ENCODE data around the gene CTNNA3. TPM values are rescaled to one million over a fixed set of nuclear protein-coding genes. Genes with fewer than 3 reads are reported as not detected.

The CTNNA3 gene
- polyA plus RNA-seq, 6 donors from 2014 or later: 0.38 to 1.2 TPM; not detected in 4

DNA sequence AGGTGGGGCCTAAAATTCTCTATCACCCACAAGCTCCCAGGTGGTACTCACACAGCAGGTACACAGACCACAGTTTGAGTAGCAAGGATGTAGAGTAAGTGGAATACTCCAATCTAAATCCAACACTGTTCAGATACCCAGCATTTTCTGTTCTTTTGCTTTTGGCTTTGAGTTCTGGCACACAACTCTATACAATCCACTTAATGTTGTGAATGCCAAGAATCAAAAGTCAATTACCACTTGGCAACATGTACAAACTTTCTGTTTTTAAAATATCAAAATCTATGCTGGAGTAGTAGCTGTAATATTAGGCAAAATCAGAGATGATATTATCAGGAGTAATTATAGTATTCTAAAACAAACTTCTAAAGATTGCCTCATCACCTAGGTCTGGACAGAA is 903.6 kb downstream of the CTNNA3 start:
- H3K36me3 Mint-ChIP-seq: no peaks in the 10 kb centered on the region
- H3K4me1 Mint-ChIP-seq: no peaks in the 10 kb centered on the region
- ATAC-seq (ENCODE audit: low read depth in 2 of 2) (no peak), DNase-seq (no peak)
- no peaks in the 10 kb centered on the region for H3K27me3 Mint-ChIP-seq
- no peak overlapping the region for H3K4me3 Mint-ChIP-seq
- peaks cover 0 to 6% (median 0%) of the 10 kb centered on the region in 7 donors for H3K9me3 Mint-ChIP-seq
- H3K27ac Mint-ChIP-seq: no peak overlapping the region

DNA sequence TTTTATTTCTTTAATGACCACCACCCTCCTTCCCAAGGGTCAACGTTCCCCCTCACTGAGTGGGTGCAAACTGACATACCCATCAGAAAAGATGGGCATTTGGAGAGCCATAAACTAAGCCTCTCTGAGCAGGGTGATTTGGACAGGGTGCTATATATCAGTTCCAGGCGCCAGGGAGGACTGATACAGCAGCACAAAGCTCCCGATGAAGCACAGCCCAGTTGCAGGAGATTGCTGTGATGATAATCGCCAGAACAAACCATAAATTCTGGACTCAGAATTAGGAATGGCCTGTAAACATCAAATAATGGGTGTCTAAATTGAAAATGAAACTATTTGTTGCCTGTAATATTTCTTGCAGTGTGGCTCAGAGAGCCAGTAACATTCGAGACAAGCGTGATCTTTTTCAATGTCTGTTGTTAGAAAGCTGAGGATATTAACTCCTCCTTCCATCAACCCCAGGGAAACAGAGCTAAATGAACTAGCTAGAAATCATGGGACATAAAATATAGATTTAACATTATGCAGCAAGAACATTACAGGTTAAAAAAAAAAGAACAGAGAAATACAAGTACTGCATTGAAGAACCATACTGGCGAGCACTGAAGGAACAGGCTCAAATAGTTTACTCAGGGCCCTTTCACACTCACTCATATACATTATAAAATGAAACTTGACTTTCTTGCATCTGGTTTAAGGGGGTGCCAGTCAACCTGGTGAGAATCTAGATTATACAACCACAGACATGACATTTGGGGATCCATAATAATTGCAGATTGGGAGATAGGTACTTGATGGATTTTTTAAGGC is 907.6 kb downstream of the CTNNA3 start:
- no peak overlapping the region for H3K4me3 Mint-ChIP-seq
- no peaks in the 10 kb centered on the region for H3K27me3 Mint-ChIP-seq
- no peaks in the 10 kb centered on the region for H3K36me3 Mint-ChIP-seq
- no peak overlapping the region for H3K27ac Mint-ChIP-seq
- H3K4me1 Mint-ChIP-seq: no peaks in the 10 kb centered on the region
- ATAC-seq (ENCODE audit: low read depth in 2 of 2) (no peak), DNase-seq (no peak)
- H3K9me3 Mint-ChIP-seq: peaks cover 0 to 6% (median 0%) of the 10 kb centered on the region in 7 donors

DNA sequence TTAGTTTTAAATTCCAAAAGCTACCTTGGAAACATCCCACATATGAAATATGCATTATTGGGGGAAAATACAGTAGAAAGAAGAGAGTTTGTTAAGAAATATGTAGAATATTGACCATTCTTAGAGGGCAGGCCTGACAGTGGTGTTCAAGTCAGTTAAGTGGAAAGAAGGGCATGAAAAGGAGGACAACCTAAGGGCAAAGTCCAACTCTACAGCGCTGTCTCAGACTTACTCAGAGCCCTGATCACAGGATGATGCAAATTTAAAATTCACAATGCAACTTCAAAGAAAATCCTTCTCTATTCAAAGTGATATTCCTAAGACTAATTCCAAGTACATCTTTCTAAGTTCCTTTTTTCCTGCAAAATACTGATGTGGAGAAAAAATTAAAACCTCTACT is 909.3 kb downstream of the CTNNA3 start:
- Mint-ChIP-seq H3K4me3 (no peak overlapping the region), H3K9me3 (peaks cover 0 to 6% (median 0%) of the 10 kb centered on the region in 7 donors), H3K4me1 (no peaks in the 10 kb centered on the region), H3K27ac (no peak overlapping the region), H3K27me3 (no peaks in the 10 kb centered on the region), H3K36me3 (no peaks in the 10 kb centered on the region)
- ATAC-seq (ENCODE audit: low read depth in 2 of 2): no peak
- DNase-seq: no peak

DNA sequence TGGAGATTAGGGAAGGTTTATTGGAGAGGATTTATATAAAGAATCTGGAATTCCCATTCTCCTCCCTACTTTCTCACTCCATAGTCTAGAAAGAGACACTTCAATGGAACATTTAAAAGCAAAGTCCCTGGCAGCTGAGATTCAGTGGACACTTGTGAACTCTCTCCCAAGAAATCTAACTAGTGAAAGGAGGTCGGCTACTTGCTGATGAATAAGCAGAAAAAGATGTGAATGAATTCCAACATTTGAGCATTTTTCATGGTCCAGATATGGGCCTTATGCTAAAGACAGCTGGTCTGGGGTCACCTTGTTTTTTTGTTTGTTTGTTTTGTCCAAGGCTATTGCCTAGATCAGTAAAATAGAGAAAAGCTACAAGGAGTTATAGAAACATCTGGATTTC is 911.2 kb downstream of the CTNNA3 start:
- DNase-seq (no peak), ATAC-seq (ENCODE audit: low read depth in 2 of 2) (no peak)
- Mint-ChIP-seq H3K36me3 (no peaks in the 10 kb centered on the region), H3K27me3 (no peaks in the 10 kb centered on the region), H3K9me3 (peaks cover 0 to 6% (median 0%) of the 10 kb centered on the region in 7 donors), H3K4me1 (no peaks in the 10 kb centered on the region), H3K4me3 (no peak overlapping the region), H3K27ac (no peak overlapping the region)

DNA sequence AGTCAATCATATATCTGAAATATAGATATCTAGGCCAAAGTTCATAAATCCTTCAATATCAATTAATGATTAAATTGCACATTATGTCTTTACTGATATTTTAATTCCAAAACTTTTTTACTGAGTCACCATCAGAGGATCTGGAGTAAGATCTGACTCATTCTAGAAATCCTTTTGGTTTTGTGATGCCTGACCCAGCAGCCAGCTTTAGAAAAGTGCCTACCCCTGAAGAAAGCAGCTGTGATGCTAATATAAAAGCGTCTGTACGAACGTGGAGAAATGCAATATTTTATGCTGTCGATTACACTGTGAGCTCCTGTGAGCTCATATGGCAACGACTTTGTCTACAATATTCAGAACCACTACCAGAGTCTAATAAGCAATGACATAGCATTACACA is 912.7 kb downstream of the CTNNA3 start:
- Mint-ChIP-seq H3K9me3 (peaks cover 0 to 3% (median 0%) of the 10 kb centered on the region in 7 donors), H3K27ac (no peak overlapping the region), H3K4me3 (no peak overlapping the region), H3K36me3 (no peaks in the 10 kb centered on the region), H3K27me3 (no peaks in the 10 kb centered on the region), H3K4me1 (no peaks in the 10 kb centered on the region)
- no peak for ATAC-seq (ENCODE audit: low read depth in 2 of 2)
- no peak for DNase-seq

DNA sequence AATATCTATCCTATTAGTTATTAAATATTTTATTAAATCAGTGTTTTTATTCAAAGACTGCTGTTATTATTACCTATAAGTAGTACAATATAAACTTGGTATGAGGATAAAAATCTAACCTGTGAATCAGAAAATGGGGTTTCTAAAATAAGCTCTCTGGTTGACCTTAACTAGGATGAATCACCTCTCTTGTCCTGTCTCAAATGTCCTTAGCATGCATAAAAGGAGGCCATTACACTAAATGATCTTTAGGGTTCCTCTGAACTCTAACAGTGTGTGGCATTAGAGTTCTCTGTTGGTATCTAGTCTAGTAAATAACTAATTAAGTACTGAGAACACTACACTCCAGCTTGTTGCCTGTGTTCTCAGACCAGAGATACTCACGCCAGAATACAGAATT is 913.2 kb downstream of the CTNNA3 start:
- Mint-ChIP-seq H3K9me3 (peaks cover 0 to 3% (median 0%) of the 10 kb centered on the region in 7 donors), H3K36me3 (no peaks in the 10 kb centered on the region), H3K27ac (no peak overlapping the region), H3K4me3 (no peak overlapping the region), H3K4me1 (no peaks in the 10 kb centered on the region), H3K27me3 (no peaks in the 10 kb centered on the region)
- DNase-seq (no peak), ATAC-seq (ENCODE audit: low read depth in 2 of 2) (no peak)

DNA sequence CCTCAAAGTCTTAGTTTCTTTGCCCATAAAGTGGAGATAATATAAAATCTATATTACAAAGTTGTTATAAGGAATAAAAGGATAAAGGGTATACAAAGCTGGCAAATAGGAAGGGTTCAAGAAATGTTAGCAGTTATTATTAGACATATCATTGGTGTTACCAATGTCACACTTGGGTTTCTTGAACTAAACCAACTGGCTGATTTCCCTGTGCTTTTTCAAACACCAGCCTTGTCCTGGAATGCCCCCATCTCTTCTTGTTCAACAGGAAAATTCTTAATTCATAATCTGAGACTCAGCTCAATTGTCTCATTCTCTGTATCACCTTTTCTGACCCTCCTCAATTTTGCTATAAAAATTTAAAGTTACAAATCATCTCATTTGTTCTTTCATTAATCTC is 913.9 kb downstream of the CTNNA3 start:
- H3K9me3 Mint-ChIP-seq: peaks cover 0 to 6% (median 0%) of the 10 kb centered on the region in 7 donors
- H3K27me3 Mint-ChIP-seq: no peaks in the 10 kb centered on the region
- no peaks in the 10 kb centered on the region for H3K4me1 Mint-ChIP-seq

DNA sequence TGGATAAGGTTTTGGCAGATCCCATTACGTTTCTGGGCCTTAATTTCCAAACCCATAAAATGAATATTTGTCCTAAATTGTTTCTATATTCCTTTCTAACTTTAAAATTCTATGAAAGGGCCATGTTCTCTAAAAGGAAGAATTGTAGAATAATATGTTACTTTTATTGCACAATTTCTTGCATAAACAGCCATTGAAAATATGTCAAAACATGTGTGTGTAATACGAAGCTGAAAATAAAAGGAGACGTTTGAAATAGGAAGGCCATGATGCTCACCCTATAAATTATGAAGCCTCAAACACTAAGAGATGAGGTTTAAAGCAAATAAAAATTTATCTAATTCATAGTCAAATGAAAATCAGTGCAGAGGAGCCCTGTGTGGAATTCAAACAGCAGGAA is 915.2 kb downstream of the CTNNA3 start:
- Mint-ChIP-seq H3K4me1 (no peaks in the 10 kb centered on the region), H3K4me3 (no peak overlapping the region), H3K9me3 (peaks cover 0 to 8% (median 0%) of the 10 kb centered on the region in 7 donors), H3K27ac (no peak overlapping the region), H3K36me3 (no peaks in the 10 kb centered on the region), H3K27me3 (no peaks in the 10 kb centered on the region)
- no peak for DNase-seq
- no peak for ATAC-seq (ENCODE audit: low read depth in 2 of 2)

More for the DNA sequence above, 913.9 kb downstream of the CTNNA3 start:
- ATAC-seq (ENCODE audit: low read depth in 2 of 2) (no peak), DNase-seq (no peak)
- H3K4me3 Mint-ChIP-seq: no peak overlapping the region
- no peaks in the 10 kb centered on the region for H3K36me3 Mint-ChIP-seq
- H3K27ac Mint-ChIP-seq: no peak overlapping the region

DNA sequence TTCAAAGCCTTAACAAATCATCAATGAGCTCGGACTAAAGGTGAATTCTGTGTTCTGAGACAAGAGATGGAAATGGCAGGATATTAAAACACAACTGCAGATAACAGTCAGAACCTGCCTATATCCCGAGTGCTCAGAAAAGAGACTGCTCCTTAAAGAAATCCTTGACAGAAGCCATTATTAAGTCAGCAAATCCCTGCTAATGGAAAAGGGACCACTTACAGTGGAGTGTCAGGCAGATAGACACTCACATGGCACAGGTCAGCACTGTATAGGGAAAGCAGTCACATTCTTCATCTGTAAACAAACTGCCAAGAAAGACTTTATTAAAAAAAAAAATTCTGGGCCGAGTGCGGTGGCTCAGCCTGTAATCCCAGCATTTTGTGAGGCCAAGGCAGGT is 917.6 kb downstream of the CTNNA3 start:
- ATAC-seq (ENCODE audit: low read depth in 2 of 2): no peak
- Mint-ChIP-seq H3K27me3 (no peaks in the 10 kb centered on the region), H3K4me1 (no peaks in the 10 kb centered on the region), H3K36me3 (no peaks in the 10 kb centered on the region), H3K9me3 (peaks cover 0 to 5% (median 0%) of the 10 kb centered on the region in 7 donors), H3K4me3 (no peak overlapping the region), H3K27ac (no peak overlapping the region)
- DNase-seq: no peak

DNA sequence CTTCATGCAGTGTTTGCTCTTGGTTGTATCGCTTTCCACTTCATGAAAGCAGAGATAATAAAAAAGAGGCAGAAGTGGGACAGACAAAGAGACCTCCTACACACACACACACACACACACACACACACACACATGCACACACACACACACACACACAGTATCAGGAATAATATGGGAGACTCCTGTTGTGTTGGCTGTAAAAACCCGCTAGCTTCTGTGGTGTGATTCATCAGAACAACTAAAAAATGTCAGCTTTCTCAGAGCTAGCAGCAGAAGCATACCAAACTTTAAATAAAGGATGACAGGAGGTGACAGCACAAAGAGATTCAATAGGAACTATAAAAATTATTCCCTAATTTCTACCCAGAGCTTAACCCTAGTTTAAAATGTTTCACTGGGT is 918.3 kb downstream of the CTNNA3 start:
- H3K27me3 Mint-ChIP-seq: no peaks in the 10 kb centered on the region
- no peaks in the 10 kb centered on the region for H3K4me1 Mint-ChIP-seq
- H3K27ac Mint-ChIP-seq: no peak overlapping the region
- ATAC-seq (ENCODE audit: low read depth in 2 of 2) (no peak), DNase-seq (no peak)
- H3K4me3 Mint-ChIP-seq: no peak overlapping the region
- H3K9me3 Mint-ChIP-seq: peaks cover 0 to 5% (median 0%) of the 10 kb centered on the region in 7 donors
- no peaks in the 10 kb centered on the region for H3K36me3 Mint-ChIP-seq

DNA sequence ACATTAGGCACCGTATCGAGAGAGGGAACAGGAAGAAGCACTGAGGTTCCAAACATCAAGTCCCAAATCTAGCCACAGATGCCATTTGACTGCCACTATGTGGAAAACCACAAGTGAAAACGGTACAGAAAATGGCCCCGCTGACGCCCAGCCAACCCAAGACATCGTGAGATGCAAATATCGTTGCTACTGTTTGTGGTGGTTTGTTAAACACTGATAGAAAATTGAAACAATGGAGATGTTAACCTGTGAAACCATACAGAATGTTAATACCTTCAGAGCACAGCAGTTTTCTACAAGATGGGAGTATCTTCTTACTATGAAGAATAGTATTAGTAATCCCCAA is 922.5 kb downstream of the CTNNA3 start:
- Mint-ChIP-seq H3K36me3 (no peaks in the 10 kb centered on the region), H3K27ac (no peak overlapping the region), H3K27me3 (no peaks in the 10 kb centered on the region), H3K9me3 (peaks cover 0 to 9% (median 0%) of the 10 kb centered on the region in 7 donors), H3K4me1 (no peaks in the 10 kb centered on the region), H3K4me3 (no peak overlapping the region)
- ATAC-seq (ENCODE audit: low read depth in 2 of 2): no peak
- DNase-seq: no peak

DNA sequence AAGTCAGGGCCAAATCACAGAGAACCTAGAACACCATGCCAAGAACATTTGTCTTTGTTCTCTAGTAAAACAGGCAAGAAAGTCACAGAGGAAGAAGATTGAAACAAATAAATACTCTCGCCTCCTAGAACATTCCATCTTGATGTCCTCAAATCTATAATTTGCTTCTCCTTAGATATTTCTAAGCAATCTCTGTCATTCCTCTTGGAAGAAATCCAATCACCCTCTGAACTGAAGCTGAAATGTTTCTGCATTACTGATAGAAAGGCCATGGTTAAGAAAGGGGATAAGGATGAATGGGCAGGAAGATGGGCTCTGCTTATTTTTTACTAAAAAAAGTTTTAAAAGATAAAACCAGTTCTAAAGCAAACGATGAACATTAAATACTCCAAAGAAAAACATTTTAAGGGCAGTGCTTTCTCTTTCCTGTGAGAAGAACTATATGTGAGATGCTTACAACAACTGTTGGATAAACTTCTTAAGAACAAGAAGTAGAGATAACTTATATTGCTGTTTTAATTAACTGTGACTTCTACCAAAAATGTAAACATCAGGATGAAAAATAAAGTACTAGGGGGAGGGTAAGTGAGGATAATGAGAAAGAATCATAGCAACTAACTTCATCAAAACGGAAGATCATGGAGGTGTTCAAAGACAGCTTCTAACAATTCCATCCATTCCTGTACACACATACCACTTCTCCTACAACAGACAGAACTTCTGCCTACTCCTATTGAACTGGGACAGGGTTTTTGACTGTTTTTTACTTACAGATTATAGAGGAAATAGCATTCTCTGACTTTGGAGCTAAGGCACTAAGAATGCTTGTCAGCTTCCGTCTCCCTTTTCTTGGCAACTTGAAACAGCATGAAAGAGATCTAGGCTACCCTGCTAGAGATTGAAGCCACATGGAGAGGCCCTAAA is 923.2 kb downstream of the CTNNA3 start:
- no peak for ATAC-seq (ENCODE audit: low read depth in 2 of 2)

DNA sequence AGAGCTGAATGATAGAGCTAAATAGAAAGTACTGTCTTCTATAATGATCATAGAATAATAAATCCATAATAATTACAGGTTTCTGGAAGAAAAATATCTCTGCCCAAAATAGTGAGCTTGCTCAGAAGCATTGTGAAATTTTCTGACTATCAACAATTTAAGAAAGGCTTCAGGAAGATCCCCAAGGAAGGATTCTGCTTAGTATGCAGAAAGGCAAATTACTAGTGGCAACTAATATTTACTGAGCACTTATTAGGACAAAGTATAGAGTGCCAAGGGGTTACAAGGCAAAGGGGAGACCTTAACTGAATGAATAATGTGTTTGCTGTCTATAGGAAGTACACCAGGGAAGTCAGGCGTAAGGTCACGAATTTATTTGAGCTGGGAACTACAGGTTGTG is 928.3 kb downstream of the CTNNA3 start:
- Mint-ChIP-seq H3K4me3 (no peak overlapping the region), H3K27ac (no peak overlapping the region), H3K4me1 (no peaks in the 10 kb centered on the region), H3K27me3 (no peaks in the 10 kb centered on the region), H3K9me3 (peaks cover 0 to 7% (median 0%) of the 10 kb centered on the region in 7 donors), H3K36me3 (no peaks in the 10 kb centered on the region)
- ATAC-seq (ENCODE audit: low read depth in 2 of 2) (no peak), DNase-seq (no peak)

More for the DNA sequence above, 923.2 kb downstream of the CTNNA3 start:
- Mint-ChIP-seq H3K9me3 (peaks cover 0 to 9% (median 0%) of the 10 kb centered on the region in 7 donors), H3K36me3 (no peaks in the 10 kb centered on the region), H3K27ac (no peak overlapping the region), H3K27me3 (no peaks in the 10 kb centered on the region), H3K4me3 (no peak overlapping the region), H3K4me1 (no peaks in the 10 kb centered on the region)
- no peak for DNase-seq

DNA sequence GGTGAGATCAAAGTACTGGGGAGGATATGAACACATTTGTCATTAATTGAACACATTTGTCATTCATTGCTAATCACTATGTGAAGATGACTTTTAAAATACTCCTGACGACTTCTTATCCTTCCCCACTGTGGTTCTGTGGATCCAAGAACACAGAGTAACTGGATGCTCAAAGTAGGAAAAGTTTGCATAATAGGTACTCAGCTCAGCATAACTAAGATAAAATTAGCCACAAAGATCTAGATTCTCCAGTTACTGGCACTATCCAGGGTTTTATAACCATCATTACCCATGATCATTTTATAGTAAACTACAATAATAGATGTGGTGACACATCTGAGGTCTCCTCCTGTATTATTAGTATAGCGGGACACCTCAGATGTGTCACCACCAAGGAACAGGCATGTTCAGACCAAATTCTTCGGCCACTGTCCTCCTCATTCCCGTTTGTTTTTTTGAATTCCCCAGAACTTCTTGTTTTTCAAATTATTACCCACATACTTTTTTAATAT is 933.7 kb downstream of the CTNNA3 start:
- Mint-ChIP-seq H3K27ac (peak overlapping the region in 1 of 6 donors; percentile 21), H3K4me3 (no peak overlapping the region), H3K36me3 (no peaks in the 10 kb centered on the region), H3K9me3 (peaks cover 0 to 2% (median 0%) of the 10 kb centered on the region in 7 donors), H3K4me1 (no peaks in the 10 kb centered on the region), H3K27me3 (no peaks in the 10 kb centered on the region)
- DNase-seq (no peak), ATAC-seq (ENCODE audit: low read depth in 2 of 2) (no peak)
